Limb (tissue), 2 donors: ENCODE results near the gene EPB41L2.
"Not testable (repeated sequence)": the region's sequence is repeated elsewhere in the genome, so short reads cannot be mapped to it uniquely, and the experiment has no call there.

Experiments used
- DNase-seq, 2 donors: peaks; one replicate each; pipeline ENCODE4 v3.0.0-alpha.2; 2016; ENCODE audit errors: extremely low spot score in 2 of 2

The EPB41L2 gene

GRCh38 chr6:130810307-130811030, 252.6 kb downstream of the EPB41L2 start:
- DNase-seq: peak in 1 of 2 donors; percentile 31

DNA sequence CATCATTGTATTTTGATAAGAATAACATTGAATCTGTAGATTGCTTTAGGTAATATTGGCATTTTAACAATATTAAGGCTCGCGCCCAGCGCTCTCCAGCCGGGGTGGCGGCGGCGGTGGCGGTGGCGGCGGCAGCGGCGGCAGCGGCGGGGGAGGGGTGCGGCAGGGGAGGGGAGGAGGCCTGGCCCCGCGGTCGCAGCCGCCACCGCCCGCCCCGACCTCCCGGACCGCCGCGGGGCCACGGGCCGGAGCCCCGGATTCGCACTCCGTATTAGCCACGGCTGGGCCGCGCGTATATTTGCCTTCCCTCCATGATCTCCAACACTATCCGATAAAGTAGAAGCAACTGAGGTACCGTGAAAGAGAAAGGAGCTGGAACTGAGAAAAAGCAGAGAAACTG, 261.7 kb downstream of the EPB41L2 start:
- DNase-seq: not testable (repeated sequence)

GRCh38 chr6:130797061-130797460, 266.0 kb downstream of the EPB41L2 start:
- DNase-seq: no peak

- peak in 1 of 2 donors; percentile 26 for DNase-seq
Measured at GRCh38 chr6:130796313-130796905, 266.6 kb downstream of the EPB41L2 start.

DNA sequence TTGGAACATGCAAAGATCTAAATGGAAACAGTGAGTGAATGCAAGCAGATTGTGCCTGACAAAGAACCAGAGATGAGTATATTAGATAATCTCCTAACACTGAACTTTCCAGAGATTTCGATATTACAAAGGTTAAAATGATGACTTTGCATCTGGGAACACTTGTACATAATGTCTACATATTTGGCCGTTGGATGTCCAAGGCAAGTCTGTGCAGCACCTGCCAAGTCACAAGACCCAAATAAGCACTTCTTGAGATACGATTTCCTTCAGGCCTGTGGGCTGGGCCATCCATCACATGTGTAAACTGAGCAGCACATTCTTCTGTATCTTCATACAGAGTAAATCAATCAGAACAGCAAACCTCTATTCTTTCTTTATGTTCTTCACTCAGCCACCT, 268.3 kb downstream of the EPB41L2 start:
- no peak for DNase-seq

DNA sequence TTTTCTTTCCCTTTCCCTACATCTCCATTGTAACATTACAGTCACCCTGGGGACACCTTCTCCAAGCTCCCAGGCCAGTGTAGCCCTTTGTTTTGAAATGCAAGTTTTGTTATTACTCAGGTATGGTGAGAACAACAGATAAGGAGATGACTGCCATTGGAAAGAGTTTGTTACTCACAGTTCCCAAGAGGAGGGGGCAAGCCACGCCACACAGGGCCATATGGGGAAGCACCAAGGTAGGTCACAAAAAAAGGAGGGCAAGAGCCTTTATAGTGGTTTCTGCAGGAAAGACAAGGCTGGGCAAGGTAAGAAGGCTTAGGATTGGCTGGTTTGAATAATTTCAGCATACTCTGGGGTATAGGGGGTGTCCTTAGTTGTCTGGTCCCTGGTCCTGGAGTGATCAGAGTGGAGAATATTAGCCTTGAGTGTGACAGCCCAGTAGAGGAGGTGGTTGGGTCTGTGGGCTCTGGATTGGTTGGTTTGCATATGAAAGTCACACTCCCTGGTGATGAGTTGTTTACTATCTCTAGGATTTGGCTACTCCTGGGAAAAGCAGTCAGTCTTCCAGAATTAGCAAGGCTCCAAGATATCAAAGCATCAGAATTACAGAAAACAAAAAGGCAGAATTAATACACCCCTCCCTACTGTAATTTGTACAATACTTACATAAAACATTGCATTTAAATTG, 268.9 kb downstream of the EPB41L2 start:
- no peak for DNase-seq
